ENCODE results near the gene FSTL3. TPM values are rescaled to one million over a fixed set of nuclear protein-coding genes. Genes with fewer than 3 reads are reported as not detected.

The FSTL3 gene
- polyA plus RNA-seq, 1 of the 3 experiments (the other 2 are of a cell fraction): 64.4 TPM

DNA sequence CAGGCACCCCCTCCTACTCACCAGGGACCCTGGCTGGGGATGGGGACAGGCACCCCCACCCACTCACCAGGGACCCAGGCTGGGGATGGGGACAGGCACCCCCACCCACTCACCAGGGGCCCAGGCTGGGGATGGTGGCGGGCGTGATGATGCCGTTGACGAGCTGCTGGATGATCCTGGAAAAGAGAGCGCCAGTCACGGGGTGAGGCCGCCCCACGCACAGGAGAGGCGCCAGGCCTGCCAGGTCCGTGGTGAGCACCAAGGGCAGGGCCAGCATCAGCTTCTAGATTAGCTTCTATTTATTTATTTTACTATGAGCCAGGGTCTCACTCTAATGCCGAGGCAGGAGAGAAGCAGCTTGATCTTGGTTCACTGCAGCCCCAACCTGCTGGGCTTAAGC is 26.1 kb upstream of the FSTL3 start:
- DNase-seq: no peak
- Histone ChIP-seq H3K27ac (ENCODE audit: low read depth in 2 of 2, low read length in 1 of 2) (no peak overlapping the region), H3K9me2 (no peaks in the 10 kb centered on the region), H3K27me3 (ENCODE audit: insufficient read depth) (no peaks in the 10 kb centered on the region), H3K4me2 (no peak overlapping the region), H3K4me3 (ENCODE audit: low read depth in 2 of 2, low read length in 1 of 2) (no peak overlapping the region), H3K9ac (no peak overlapping the region), H4K20me1 (ENCODE audit: insufficient read depth) (peaks cover 33% of the 10 kb centered on the region), H2AFZ (ENCODE audit: low read depth) (no peak overlapping the region), H3K79me2 (ENCODE audit: insufficient read depth) (peaks cover 36% of the 10 kb centered on the region), H3F3A (replicated peaks; ENCODE audit: insufficient read depth) (no peaks in the 10 kb centered on the region), H3K4me1 (ENCODE audit: control insufficient read depth in 1 of 2, insufficient read depth in 2 of 2, low read depth in 1 of 2, low read length in 1 of 2) (no peaks in the 10 kb centered on the region), H3K36me3 (replicated peaks in 1 of 2; ENCODE audit: control insufficient read depth in 1 of 2, insufficient read depth in 2 of 2, low read length in 1 of 2) (peaks cover 0 to 55% of the 10 kb centered on the region in 2 experiments), H3K9me3 (no peaks in the 10 kb centered on the region)
- WGBS (ENCODE audit: low lambda C conversion rate): 94% methylated on average over 6 of the region's 11 CpGs
- ChIA-PET POLR2A (no interaction called here), CTCF (no interaction called here)
- TF ChIP-seq SIN3A (IDR thresholded peaks at IDR 0.05; ENCODE audit: borderline replicate concordance, low read depth, low read length) (no peak), EP300 (IDR thresholded peaks at IDR 0.05; ENCODE audit: borderline replicate concordance in 1 of 2, low read depth in 1 of 2, low read length in 1 of 2) (no peak), REST (IDR thresholded peaks at IDR 0.05; ENCODE audit: low read depth, low read length) (no peak), RAD21 (IDR thresholded peaks at IDR 0.05; ENCODE audit: low read length) (no peak), TAF1 (IDR thresholded peaks at IDR 0.05; ENCODE audit: borderline replicate concordance, low read depth, low read length) (no peak), USF1 (IDR thresholded peaks at IDR 0.05; ENCODE audit: borderline replicate concordance, low read depth) (no peak), FOXM1 (IDR thresholded peaks at IDR 0.05; ENCODE audit: low read depth) (no peak), FOXJ3 (CRISPR knock-in tag; IDR thresholded peaks at IDR 0.05) (no peak), YY1 (IDR thresholded peaks at IDR 0.05; ENCODE audit: low read depth) (no peak), GATA2 (CRISPR knock-in tag; IDR thresholded peaks at IDR 0.05) (no peak), TEAD4 (IDR thresholded peaks at IDR 0.05; ENCODE audit: borderline replicate concordance, insufficient read depth) (no peak)
- TF ChIP-seq, protein P1, sequence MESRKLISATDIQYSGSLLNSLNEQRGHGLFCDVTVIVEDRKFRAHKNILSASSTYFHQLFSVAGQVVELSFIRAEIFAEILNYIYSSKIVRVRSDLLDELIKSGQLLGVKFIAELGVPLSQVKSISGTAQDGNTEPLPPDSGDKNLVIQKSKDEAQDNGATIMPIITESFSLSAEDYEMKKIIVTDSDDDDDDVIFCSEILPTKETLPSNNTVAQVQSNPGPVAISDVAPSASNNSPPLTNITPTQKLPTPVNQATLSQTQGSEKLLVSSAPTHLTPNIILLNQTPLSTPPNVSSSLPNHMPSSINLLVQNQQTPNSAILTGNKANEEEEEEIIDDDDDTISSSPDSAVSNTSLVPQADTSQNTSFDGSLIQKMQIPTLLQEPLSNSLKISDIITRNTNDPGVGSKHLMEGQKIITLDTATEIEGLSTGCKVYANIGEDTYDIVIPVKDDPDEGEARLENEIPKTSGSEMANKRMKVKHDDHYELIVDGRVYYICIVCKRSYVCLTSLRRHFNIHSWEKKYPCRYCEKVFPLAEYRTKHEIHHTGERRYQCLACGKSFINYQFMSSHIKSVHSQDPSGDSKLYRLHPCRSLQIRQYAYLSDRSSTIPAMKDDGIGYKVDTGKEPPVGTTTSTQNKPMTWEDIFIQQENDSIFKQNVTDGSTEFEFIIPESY (IDR thresholded peaks at IDR 0.05; ENCODE audit: borderline replicate concordance, low read depth): no peak
- TF ChIP-seq, protein P2, sequence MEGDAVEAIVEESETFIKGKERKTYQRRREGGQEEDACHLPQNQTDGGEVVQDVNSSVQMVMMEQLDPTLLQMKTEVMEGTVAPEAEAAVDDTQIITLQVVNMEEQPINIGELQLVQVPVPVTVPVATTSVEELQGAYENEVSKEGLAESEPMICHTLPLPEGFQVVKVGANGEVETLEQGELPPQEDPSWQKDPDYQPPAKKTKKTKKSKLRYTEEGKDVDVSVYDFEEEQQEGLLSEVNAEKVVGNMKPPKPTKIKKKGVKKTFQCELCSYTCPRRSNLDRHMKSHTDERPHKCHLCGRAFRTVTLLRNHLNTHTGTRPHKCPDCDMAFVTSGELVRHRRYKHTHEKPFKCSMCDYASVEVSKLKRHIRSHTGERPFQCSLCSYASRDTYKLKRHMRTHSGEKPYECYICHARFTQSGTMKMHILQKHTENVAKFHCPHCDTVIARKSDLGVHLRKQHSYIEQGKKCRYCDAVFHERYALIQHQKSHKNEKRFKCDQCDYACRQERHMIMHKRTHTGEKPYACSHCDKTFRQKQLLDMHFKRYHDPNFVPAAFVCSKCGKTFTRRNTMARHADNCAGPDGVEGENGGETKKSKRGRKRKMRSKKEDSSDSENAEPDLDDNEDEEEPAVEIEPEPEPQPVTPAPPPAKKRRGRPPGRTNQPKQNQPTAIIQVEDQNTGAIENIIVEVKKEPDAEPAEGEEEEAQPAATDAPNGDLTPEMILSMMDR (IDR thresholded peaks at IDR 0.05): no peak
- TF ChIP-seq, protein P3, sequence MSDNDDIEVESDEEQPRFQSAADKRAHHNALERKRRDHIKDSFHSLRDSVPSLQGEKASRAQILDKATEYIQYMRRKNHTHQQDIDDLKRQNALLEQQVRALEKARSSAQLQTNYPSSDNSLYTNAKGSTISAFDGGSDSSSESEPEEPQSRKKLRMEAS (IDR thresholded peaks at IDR 0.05; ENCODE audit: low read depth): no peak
